H1 (cell line): ENCODE results near the gene PITX1. TPM values are rescaled to one million over a fixed set of nuclear protein-coding genes. Genes with fewer than 3 reads are reported as not detected.

Source experiments
- CBX5 ChIP-seq: fragments of 300-800, 300-1000 bp; sonication (generic); IDR thresholded peaks from 2 replicates; pipeline ENCODE4 v1.7.1; 2016; ENCODE audit warnings: antibody characterized with exemption, low read length, low read depth
- CHD7 ChIP-seq: fragments of 300-600 bp; sonication (generic); IDR thresholded peaks from 2 replicates; pipeline ENCODE4 v1.7.1; 2012; ENCODE audit warnings: low read length, moderate library complexity, mild to moderate bottlenecking, inconsistent platforms; ENCODE audit not compliant: insufficient replicate concordance
- GABPA ChIP-seq: IDR thresholded peaks from 2 replicates; pipeline ENCODE4 v1.6.1; 2011; ENCODE audit warnings: mild to moderate bottlenecking, low read length, moderate library complexity, borderline replicate concordance; ENCODE audit not compliant: insufficient read depth
- JUND ChIP-seq: IDR thresholded peaks from 2 replicates; pipeline ENCODE4 v1.6.1; 2011; ENCODE audit warnings: mild to moderate bottlenecking, improper control_type of control experiment, low read length
- KDM1A ChIP-seq: fragments of 200-600, 300-600 bp; sonication (generic); IDR thresholded peaks from 2 replicates; pipeline ENCODE4 v1.7.1; 2016; ENCODE audit warnings: mild to moderate bottlenecking, low read length, borderline replicate concordance
- TCF12 ChIP-seq: IDR thresholded peaks from 2 replicates; pipeline ENCODE4 v1.6.1; 2011; ENCODE audit warnings: low read depth, mild to moderate bottlenecking, low read length
- polyA plus RNA-seq, 7 experiments: library from polyadenylated mRNA; depleted of rRNA in 3 of 7; stranded (reverse) in 5 of 7; unstranded in 2 of 7; fragments of >200 nt in 5 of 7; fragments of 200-250 nt in 2 of 7; gene quantifications; 1 replicate in 5 of 7; 2 replicates in 1 of 7; 4 replicates in 1 of 7; pipeline versions ENCODE4 v1.2.1 to v1.2.3, GENCODE V29; 2011 to 2013; ENCODE audit warnings: missing spikeins in 2 of 7, mixed read lengths in 2 of 7
- total RNA-seq: library from RNA; stranded (reverse); fragmentation: NEBNext Ultra II Directional; extraction: Animal tissue kit (Norgen Biotek cat#: 25700); gene quantifications from 2 replicates; pipeline ENCODE4 v1.2.1, GENCODE V29; 2021
- TF ChIP-seq, protein P1 (sequence below): IDR thresholded peaks from 2 replicates; pipeline ENCODE4 v1.6.1; 2012; ENCODE audit warnings: inconsistent platforms

Gene PITX1
- total and polyA plus RNA-seq, 2 of the 8 experiments (the other 6 are each of a cell fraction or from before 2014, with no cell fraction given): 0.03 TPM; not detected in 1

DNA sequence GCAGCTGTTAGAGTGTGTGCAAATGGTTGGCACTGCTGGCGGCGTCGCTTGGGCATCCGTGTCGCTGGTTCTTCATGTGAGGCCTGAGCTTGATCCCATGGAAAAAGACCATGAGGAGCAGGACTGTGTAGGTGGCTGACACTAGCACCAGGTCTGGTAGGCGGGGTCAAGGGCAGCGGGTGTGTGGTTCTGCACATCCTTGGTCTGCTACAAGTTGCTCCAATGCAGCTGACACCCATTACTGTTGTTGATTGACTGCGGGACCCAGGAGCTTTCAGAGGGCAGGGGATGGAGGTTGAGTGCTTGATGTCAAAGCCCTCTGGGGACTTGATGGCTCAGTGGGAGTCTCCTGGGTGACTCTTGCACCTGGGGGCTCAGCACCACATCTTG is 29.0 kb upstream of the PITX1 start (continued):
- no peak for TF ChIP-seq CHD7
- TF ChIP-seq JUND: no peak
- TF ChIP-seq CBX5: no peak
- no peak for TF ChIP-seq TCF12
- TF ChIP-seq, protein P1, sequence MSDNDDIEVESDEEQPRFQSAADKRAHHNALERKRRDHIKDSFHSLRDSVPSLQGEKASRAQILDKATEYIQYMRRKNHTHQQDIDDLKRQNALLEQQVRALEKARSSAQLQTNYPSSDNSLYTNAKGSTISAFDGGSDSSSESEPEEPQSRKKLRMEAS: no peak
- no peak for TF ChIP-seq GABPA
- no peak for TF ChIP-seq KDM1A
